Prostate gland (tissue), 2 donors: ENCODE data around the gene THEM5.

Experiments used
- POLR2A ChIP-seq: fragments of 450-650 bp; IDR thresholded peaks from one replicate; pipeline ENCODE4 v1.6.1; 2016; ENCODE audit warnings: antibody characterized with exemption, mild to moderate bottlenecking
- TF ChIP-seq, protein P1 (sequence below), 4 experiments: fragments of 200-600 bp in 2 of 4; fragments of 450-650 bp in 2 of 4; sonication (generic) in 2 of 4; IDR thresholded peaks; 1 replicate in 3 of 4; 2 replicates in 1 of 4; pipeline ENCODE4 v1.5.1; 2016 to 2019; ENCODE audit warnings: antibody characterized with exemption in 4 of 4, mild to moderate bottlenecking in 2 of 4, moderate library complexity in 2 of 4

DNA sequence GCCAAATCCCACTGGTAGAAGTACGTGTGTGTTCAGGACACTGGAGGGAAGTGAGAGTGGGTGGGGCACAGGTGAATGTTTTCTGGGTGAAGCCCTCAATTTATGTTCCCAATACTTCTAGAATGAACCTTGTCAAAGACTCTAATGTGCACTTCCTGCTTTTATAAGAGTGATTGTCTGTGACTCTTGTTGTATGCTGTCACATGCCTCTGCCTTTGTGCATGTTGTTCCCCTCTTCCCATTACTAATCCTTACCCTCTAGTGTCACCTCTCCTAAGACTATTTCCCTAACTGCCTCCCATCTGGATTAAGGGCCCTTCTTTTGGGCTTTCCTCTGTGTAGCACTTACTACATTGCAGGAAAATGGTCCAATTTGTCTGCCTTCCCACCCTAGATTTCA lies 45.7 kb downstream of the THEM5 start:
- TF ChIP-seq, protein P1, sequence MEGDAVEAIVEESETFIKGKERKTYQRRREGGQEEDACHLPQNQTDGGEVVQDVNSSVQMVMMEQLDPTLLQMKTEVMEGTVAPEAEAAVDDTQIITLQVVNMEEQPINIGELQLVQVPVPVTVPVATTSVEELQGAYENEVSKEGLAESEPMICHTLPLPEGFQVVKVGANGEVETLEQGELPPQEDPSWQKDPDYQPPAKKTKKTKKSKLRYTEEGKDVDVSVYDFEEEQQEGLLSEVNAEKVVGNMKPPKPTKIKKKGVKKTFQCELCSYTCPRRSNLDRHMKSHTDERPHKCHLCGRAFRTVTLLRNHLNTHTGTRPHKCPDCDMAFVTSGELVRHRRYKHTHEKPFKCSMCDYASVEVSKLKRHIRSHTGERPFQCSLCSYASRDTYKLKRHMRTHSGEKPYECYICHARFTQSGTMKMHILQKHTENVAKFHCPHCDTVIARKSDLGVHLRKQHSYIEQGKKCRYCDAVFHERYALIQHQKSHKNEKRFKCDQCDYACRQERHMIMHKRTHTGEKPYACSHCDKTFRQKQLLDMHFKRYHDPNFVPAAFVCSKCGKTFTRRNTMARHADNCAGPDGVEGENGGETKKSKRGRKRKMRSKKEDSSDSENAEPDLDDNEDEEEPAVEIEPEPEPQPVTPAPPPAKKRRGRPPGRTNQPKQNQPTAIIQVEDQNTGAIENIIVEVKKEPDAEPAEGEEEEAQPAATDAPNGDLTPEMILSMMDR (IDR thresholded peaks at IDR 0.05), result no peak
- TF ChIP-seq POLR2A, result no peak
